Esophagus squamous epithelium (tissue), 4 donors: ENCODE results near the gene TBC1D13.
"Not testable (repeated sequence)": the region's sequence is repeated elsewhere in the genome, so short reads cannot be mapped to it uniquely, and the experiment has no call there.

Experiments used
- POLR2A ChIP-seq, 4 donors: fragments of 450-650 bp; IDR thresholded peaks; one replicate each; pipeline ENCODE4 v1.6.1; 2017; ENCODE audit warnings: antibody characterized with exemption in 4 of 4, mild to moderate bottlenecking in 4 of 4, moderate library complexity in 3 of 4
- TF ChIP-seq, protein P1 (sequence below), 6 experiments: fragments of 450-650 bp in 4 of 6; fragments of 200-600 bp in 2 of 6; sonication (generic) in 2 of 6; IDR thresholded peaks; one replicate each; pipeline ENCODE4 v1.5.1; 2016 to 2019; ENCODE audit warnings: antibody characterized with exemption in 6 of 6, mild to moderate bottlenecking in 4 of 6, moderate library complexity in 4 of 6

DNA sequence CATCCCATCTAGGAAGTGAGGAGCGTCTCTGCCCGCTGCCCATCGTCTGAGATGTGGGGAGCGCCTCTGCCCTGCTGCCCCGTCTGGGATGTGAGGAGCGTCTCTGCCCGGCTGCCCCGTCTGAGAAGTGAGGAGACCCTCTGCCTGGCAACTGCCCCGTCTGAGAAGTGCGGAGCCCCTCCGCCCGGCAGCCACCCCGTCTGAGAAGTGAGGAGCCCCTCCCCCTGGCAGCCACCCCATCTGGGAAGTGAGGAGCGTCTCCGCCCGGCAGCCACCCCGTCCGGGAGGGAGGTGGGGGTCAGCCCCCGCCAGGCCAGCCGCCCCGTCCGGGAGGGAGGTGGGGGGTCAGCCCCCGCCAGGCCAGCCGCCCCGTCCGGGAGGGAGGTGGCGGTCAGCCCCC lies 7.0 kb upstream of the TBC1D13 start:
- TF ChIP-seq POLR2A (IDR thresholded peaks at IDR 0.05) = not testable (repeated sequence)
- TF ChIP-seq, protein P1, sequence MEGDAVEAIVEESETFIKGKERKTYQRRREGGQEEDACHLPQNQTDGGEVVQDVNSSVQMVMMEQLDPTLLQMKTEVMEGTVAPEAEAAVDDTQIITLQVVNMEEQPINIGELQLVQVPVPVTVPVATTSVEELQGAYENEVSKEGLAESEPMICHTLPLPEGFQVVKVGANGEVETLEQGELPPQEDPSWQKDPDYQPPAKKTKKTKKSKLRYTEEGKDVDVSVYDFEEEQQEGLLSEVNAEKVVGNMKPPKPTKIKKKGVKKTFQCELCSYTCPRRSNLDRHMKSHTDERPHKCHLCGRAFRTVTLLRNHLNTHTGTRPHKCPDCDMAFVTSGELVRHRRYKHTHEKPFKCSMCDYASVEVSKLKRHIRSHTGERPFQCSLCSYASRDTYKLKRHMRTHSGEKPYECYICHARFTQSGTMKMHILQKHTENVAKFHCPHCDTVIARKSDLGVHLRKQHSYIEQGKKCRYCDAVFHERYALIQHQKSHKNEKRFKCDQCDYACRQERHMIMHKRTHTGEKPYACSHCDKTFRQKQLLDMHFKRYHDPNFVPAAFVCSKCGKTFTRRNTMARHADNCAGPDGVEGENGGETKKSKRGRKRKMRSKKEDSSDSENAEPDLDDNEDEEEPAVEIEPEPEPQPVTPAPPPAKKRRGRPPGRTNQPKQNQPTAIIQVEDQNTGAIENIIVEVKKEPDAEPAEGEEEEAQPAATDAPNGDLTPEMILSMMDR (IDR thresholded peaks at IDR 0.05) = not testable (repeated sequence)
